ENCODE results near the gene HSPA1A. TPM values are rescaled to one million over a fixed set of nuclear protein-coding genes. Genes with fewer than 3 reads are reported as not detected.
"Not testable (repeated sequence)": the region's sequence is repeated elsewhere in the genome, so short reads cannot be mapped to it uniquely, and the experiment has no call there.

Gene HSPA1A
- total RNA-seq, 1 donor from 2014 or later = 345 TPM

DNA sequence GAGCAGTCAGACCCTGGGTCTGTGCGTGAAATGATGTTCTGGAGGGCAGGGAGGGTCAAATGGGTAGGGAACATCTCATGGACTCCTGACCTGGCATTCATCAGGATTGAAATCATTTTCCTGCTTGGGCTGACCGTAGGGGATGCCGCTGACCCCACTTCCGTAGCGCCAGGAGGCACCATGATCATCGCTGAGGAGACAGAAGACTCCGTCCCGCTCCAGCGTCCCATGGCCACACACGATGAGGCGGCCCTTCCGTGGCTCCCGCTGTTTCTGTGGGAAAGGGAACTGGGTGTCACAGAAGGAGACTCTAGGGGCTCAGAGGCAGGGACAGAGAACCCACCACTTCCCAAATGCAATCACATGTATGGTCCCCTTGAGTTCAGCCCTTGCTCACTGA lies 45.0 kb downstream of the HSPA1A start:
- TF ChIP-seq POLR2AphosphoS5 (IDR thresholded peaks at IDR 0.05; ENCODE audit: insufficient read depth in 1 of 2, low read depth in 1 of 2) = no peak
- TF ChIP-seq, protein P1, sequence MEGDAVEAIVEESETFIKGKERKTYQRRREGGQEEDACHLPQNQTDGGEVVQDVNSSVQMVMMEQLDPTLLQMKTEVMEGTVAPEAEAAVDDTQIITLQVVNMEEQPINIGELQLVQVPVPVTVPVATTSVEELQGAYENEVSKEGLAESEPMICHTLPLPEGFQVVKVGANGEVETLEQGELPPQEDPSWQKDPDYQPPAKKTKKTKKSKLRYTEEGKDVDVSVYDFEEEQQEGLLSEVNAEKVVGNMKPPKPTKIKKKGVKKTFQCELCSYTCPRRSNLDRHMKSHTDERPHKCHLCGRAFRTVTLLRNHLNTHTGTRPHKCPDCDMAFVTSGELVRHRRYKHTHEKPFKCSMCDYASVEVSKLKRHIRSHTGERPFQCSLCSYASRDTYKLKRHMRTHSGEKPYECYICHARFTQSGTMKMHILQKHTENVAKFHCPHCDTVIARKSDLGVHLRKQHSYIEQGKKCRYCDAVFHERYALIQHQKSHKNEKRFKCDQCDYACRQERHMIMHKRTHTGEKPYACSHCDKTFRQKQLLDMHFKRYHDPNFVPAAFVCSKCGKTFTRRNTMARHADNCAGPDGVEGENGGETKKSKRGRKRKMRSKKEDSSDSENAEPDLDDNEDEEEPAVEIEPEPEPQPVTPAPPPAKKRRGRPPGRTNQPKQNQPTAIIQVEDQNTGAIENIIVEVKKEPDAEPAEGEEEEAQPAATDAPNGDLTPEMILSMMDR (IDR thresholded peaks at IDR 0.05) = no peak
- TF ChIP-seq POLR2A (IDR thresholded peaks at IDR 0.05) = no peak
- Histone ChIP-seq H3K36me3 (peaks cover 0 to 15% of the 10 kb centered on the region in 2 donors), H3K4me3 (no peak overlapping the region), H3K4me1 (peaks cover 16% of the 10 kb centered on the region), H3K27ac (no peak overlapping the region), H3K9me3 (no peaks in the 10 kb centered on the region), H3K27me3 (no peaks in the 10 kb centered on the region)
- intact Hi-C loops (cut with DNase I) = no loop called here
- DNase-seq (ENCODE audit: extremely low spot score in 2 of 2) = no peak

- peaks cover 16% of the 10 kb centered on the region for H3K4me1 ChIP-seq
- TF ChIP-seq POLR2AphosphoS5 (IDR thresholded peaks at IDR 0.05; ENCODE audit: insufficient read depth in 1 of 2, low read depth in 1 of 2) (no peak), POLR2A (IDR thresholded peaks at IDR 0.05) (no peak)
- TF ChIP-seq, protein P1 (IDR thresholded peaks at IDR 0.05) = no peak
- H3K27me3 ChIP-seq = no peaks in the 10 kb centered on the region
- H3K27ac ChIP-seq = no peak overlapping the region
- intact Hi-C loops (cut with DNase I) = no loop called here
- H3K36me3 ChIP-seq = peaks cover 0 to 15% of the 10 kb centered on the region in 2 donors
- DNase-seq (ENCODE audit: extremely low spot score in 2 of 2) = no peak
- H3K4me3 ChIP-seq = no peak overlapping the region
- H3K9me3 ChIP-seq = no peaks in the 10 kb centered on the region
Measured at GRCh38 chr6:31861150-31861549, 45.8 kb downstream of the HSPA1A start.

DNA sequence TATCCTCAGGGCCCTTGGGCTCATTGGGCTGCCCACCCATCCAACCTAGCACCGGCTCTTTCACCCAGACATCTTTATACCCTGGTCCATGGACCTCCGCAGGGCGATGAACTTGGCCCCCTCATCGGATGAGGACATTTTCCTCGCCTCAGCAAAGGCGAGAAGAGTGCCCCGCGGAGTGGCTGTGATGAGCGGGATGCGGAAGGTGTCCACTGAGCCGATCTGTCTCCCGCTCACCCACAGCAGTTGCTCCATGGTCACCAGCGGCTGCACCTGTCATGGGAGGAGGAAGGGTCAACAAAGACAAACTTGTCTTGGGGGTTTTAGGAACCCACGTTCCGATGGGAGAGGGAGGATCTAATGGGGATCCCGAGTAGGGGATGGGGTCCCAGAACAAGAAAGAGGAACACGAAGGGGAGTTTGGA lies 46.6 kb downstream of the HSPA1A start:
- TF ChIP-seq, protein P1 (IDR thresholded peaks at IDR 0.05) = no peak
- TF ChIP-seq POLR2A (IDR thresholded peaks at IDR 0.05) (no peak), POLR2AphosphoS5 (IDR thresholded peaks at IDR 0.05; ENCODE audit: insufficient read depth in 1 of 2, low read depth in 1 of 2) (no peak)
- Histone ChIP-seq H3K4me3 (peak overlapping the region; percentile 85 to 86), H3K27me3 (no peaks in the 10 kb centered on the region), H3K36me3 (peaks cover 0 to 15% of the 10 kb centered on the region in 2 donors), H3K9me3 (no peaks in the 10 kb centered on the region), H3K27ac (peak overlapping the region; percentile 95), H3K4me1 (peaks cover 16% of the 10 kb centered on the region)
- intact Hi-C loops (cut with DNase I) = no loop called here
- DNase-seq (ENCODE audit: extremely low spot score in 2 of 2) = no peak

GRCh38 chr6:31862344-31863235 lies 47.2 kb downstream of the HSPA1A start, which contains the start of gene NEU1:
Gene NEU1, minus strand, starts transcription at chr6:31862821. Its CDS starts 45 bp downstream, at chr6:31862776.
- Histone ChIP-seq H3K27ac (peak within 1 kb of the TSS; percentile 95), H3K4me1 (peaks cover 16% of the 10 kb centered on the region), H3K27me3 (no peaks in the 10 kb centered on the region), H3K36me3 (peaks cover 0 to 15% of the 10 kb centered on the region in 2 donors), H3K4me3 (peak within 1 kb of the TSS; percentile 85 to 86), H3K9me3 (no peaks in the 10 kb centered on the region)
- TF ChIP-seq POLR2AphosphoS5 (IDR thresholded peaks at IDR 0.05; ENCODE audit: insufficient read depth in 1 of 2, low read depth in 1 of 2) = peak; percentile 100
- TF ChIP-seq, protein P1 (IDR thresholded peaks at IDR 0.05) = no peak
- TF ChIP-seq POLR2A (IDR thresholded peaks at IDR 0.05) = peak in 1 of 2 donors; percentile 98
- intact Hi-C loops (cut with DNase I) = no loop called here
- DNase-seq (ENCODE audit: extremely low spot score in 2 of 2) = peak; percentile 100

DNA sequence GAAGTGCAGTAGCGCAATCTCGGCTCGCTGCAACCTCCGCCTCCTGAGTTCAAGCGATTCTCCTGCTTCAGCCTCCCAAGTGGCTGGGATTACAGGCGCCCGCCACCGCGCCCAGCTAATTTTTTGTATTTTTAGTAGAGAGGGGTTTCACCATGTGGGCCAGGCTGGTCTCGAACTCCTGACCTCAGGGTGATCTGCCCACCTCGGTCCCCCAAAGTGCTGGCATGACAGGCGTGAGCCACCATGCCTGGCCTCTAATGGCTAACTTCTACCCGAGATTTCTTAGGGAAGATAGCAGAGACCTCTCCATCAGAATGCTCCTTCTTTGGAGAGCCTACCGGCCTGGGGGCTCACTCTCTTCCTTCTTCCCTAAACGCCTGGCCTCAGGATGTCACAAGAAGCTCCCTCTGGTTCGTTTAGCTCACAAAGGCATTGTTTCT lies 48.8 kb downstream of the HSPA1A start:
- H3K9me3 ChIP-seq; DNase-seq (ENCODE audit: extremely low spot score in 2 of 2); H3K27me3 ChIP-seq; intact Hi-C loops (cut with DNase I): not testable (repeated sequence)
- peak overlapping the region; percentile 95 for H3K27ac ChIP-seq
- peak overlapping the region; percentile 50 to 85 for H3K4me3 ChIP-seq
- peaks cover 16% of the 10 kb centered on the region for H3K4me1 ChIP-seq
- peaks cover 0 to 12% of the 10 kb centered on the region in 2 donors for H3K36me3 ChIP-seq
